ENCODE results near the gene FNIP2.

Gene FNIP2

GRCh38 chr4:158768555-158769174, at the start of gene FNIP2:
TSS of gene FNIP2 (plus strand) at chr4:158769026. CDS start at chr4:158769213, 187 bp downstream.
- peak within 1 kb of the TSS; percentile 71 for H3K4me3 ChIP-seq (ENCODE audit: low read depth, low read length)
- no peak for DNase-seq (ENCODE audit: low read depth)
- TF ChIP-seq, protein P1, sequence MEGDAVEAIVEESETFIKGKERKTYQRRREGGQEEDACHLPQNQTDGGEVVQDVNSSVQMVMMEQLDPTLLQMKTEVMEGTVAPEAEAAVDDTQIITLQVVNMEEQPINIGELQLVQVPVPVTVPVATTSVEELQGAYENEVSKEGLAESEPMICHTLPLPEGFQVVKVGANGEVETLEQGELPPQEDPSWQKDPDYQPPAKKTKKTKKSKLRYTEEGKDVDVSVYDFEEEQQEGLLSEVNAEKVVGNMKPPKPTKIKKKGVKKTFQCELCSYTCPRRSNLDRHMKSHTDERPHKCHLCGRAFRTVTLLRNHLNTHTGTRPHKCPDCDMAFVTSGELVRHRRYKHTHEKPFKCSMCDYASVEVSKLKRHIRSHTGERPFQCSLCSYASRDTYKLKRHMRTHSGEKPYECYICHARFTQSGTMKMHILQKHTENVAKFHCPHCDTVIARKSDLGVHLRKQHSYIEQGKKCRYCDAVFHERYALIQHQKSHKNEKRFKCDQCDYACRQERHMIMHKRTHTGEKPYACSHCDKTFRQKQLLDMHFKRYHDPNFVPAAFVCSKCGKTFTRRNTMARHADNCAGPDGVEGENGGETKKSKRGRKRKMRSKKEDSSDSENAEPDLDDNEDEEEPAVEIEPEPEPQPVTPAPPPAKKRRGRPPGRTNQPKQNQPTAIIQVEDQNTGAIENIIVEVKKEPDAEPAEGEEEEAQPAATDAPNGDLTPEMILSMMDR (IDR thresholded peaks at IDR 0.05; ENCODE audit: low read depth, low read length, missing control alignments): no peak

DNA sequence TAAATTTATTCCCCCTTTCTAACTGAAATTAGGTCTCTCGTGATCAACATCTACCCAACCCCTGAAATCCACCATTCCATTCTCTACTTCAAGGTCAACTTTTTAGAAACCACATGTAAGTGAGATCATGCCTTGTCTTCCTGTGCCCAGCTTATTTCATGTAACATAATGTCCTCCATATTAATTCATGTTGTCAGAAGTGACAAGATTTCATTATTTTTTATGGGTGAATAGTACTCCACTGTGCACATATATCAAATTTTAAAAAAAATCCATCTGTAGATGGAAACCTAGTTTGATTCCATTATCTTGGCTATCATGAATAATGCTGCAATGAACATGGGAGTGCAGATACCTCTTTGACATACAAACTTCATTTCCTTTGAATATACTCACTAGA, 47.1 kb upstream of the FNIP2 start:
- no peak overlapping the region for H3K4me3 ChIP-seq (ENCODE audit: low read depth, low read length)
- DNase-seq (ENCODE audit: low read depth): no peak
- TF ChIP-seq, protein P1 (IDR thresholded peaks at IDR 0.05; ENCODE audit: low read depth, low read length, missing control alignments): no peak

GRCh38 chr4:158722291-158722916, 46.4 kb upstream of the FNIP2 start:
- DNase-seq (ENCODE audit: low read depth): no peak

DNA sequence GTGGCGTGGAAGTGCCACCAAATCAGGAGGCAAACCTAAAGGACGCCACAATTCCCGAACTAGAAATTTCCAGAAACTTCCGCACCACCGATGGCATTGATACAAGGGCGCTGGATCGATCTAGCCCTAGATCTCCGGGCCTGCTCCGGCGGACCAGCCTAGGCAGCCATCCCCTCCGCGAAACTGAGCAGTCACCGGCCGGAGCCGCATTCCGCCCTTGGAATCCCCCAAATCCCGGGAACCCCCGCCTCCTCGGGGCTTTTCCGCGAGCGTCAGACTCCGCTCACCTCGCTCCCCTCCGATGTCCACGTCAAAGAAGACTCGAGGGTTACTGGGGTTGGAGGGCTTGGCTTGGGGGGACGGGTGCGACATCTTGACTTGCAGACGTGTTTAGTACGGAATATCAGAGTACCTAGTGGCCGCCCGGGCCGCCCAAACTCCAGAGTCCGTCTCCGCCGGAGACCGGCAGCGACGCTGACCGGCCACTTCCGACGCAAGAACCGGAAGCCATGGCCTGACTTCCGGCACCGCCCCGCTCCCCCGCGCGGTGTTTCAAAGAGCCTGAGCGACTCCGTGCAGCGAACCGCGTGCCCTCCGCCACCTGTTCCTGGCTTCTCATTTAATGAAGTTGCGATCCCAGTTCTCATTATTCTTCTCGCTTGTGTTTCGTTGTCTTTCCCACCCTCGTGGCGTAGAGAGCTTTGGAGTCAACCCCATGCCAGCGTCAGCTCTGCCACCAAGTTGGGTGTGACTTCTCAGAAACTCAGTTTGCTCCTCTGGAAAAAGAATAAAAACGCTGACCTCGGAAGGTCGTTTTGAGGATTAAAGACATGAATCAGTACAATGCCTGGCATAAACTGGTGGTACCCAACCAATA, 45.7 kb upstream of the FNIP2 start, which contains the start of gene PPID:
TSS of gene PPID (minus strand) at position 480 of the 877 bp plus-strand sequence. CDS start at position 372, 108 bp downstream.
- TF ChIP-seq, protein P1 (IDR thresholded peaks at IDR 0.05; ENCODE audit: low read depth, low read length, missing control alignments): no peak
- H3K4me3 ChIP-seq (ENCODE audit: low read depth, low read length): peak within 1 kb of the TSS; percentile 80
- DNase-seq (ENCODE audit: low read depth): peak; percentile 60

More at GRCh38 chr4:158722291-158722916, 46.4 kb upstream of the FNIP2 start:
- H3K4me3 ChIP-seq (ENCODE audit: low read depth, low read length): peak overlapping the region; percentile 80
- TF ChIP-seq, protein P1 (IDR thresholded peaks at IDR 0.05; ENCODE audit: low read depth, low read length, missing control alignments): no peak

DNA sequence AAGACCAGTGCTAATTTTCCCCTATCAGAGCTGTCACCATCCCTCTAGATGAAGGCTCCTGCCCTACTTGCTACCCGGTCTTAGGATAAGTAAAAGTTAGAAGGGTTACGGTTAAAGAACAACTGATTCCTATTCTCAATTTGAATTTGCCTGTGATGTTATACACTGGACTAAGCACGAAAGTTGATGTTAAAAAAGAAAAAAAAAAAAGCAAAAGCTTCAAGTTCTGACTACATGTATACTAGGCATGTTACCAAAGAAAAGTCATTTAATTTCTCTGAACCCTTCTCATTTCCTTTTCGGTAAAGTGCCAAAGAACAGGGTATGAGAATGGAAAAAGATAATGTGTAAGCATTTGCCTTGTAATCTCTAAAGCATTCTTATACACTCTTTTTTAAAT, 44.2 kb upstream of the FNIP2 start:
- no peak for DNase-seq (ENCODE audit: low read depth)
- H3K4me3 ChIP-seq (ENCODE audit: low read depth, low read length): no peak overlapping the region
- TF ChIP-seq, protein P1 (IDR thresholded peaks at IDR 0.05; ENCODE audit: low read depth, low read length, missing control alignments): no peak

- TF ChIP-seq, protein P1 (IDR thresholded peaks at IDR 0.05; ENCODE audit: low read depth, low read length, missing control alignments): no peak
- H3K4me3 ChIP-seq (ENCODE audit: low read depth, low read length): no peak overlapping the region
- DNase-seq (ENCODE audit: low read depth): no peak
Observed at GRCh38 chr4:158726633-158727032, 42.2 kb upstream of the FNIP2 start.

Measured in GM12864 (cell line).